ENCODE data around the gene GALNT15.

DNA sequence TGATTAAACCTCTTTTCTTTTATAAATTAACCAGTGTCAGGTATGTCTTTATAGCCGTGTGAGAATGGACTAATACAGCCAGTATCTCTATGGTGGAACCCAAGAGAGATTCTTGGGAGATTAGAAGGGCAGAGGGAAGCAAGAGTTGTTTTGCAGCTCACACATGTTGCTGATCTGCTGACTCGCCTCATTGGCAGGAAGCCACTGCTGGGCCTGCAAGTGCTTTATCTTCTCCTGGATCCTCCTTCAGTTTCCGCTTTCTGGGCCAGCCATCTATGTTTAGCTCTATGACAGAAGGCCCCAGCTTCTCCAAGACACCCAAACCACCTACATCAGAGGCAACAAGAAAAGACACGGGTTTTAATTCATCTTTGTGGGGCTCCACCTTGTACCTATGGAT, 23.4 kb upstream of the GALNT15 start:
- TF ChIP-seq SUZ12 (IDR thresholded peaks at IDR 0.05; ENCODE audit: extremely low read depth, insufficient read depth, insufficient read length), result no peak
- no peak for TF ChIP-seq ZNF274 (IDR thresholded peaks at IDR 0.05; ENCODE audit: low read depth, low read length)
- no peak for TF ChIP-seq YY1 (IDR thresholded peaks at IDR 0.05; ENCODE audit: insufficient read depth, insufficient read length)

Measured in NT2/D1 (cell line).